Lung (tissue), 12 donors: Measurements from ENCODE around the gene FZR1. TPM values are rescaled to one million over a fixed set of nuclear protein-coding genes. Genes with fewer than 3 reads are reported as not detected.

ENCODE experiments used
- ATAC-seq: fragments of 200-7000 bp; cut with Tn5 transposase; one replicate; pipeline ENCODE4 v1.9.1; 2020; ENCODE audit warnings: moderate number of reproducible peaks; ENCODE audit not compliant: insufficient read depth, low FRiP score
- DNase-seq, 3 donors: peaks; one replicate each; pipeline ENCODE4 v3.0.0-alpha.2; 2013 to 2017
- H3K27ac ChIP-seq, 2 donors: one replicate each; pipeline ENCODE4 v1.5.1; 2013; ENCODE audit warnings: mild to moderate bottlenecking in 2 of 2, moderate library complexity in 2 of 2, control low read depth in 1 of 2, inconsistent platforms in 1 of 2, low read depth in 1 of 2, low read length in 1 of 2
- H3K27me3 ChIP-seq, 3 donors: one replicate each; pipeline ENCODE4 v1.5.1; 2013; ENCODE audit warnings: low read length in 2 of 3; ENCODE audit not compliant: control insufficient read depth in 3 of 3, insufficient read depth in 3 of 3
- H3K36me3 ChIP-seq, 4 donors: one replicate each; pipeline ENCODE4 v1.5.1; 2013; ENCODE audit warnings: low read length in 4 of 4, mild to moderate bottlenecking in 1 of 4, moderate library complexity in 1 of 4; ENCODE audit not compliant: control insufficient read depth in 4 of 4, insufficient read depth in 4 of 4
- H3K4me1 ChIP-seq, 5 donors: one replicate each; pipeline ENCODE4 v1.5.1; 2013; ENCODE audit warnings: low read length in 5 of 5, mild to moderate bottlenecking in 2 of 5, moderate library complexity in 1 of 5; ENCODE audit not compliant: control insufficient read depth in 5 of 5, insufficient read depth in 5 of 5
- H3K4me3 ChIP-seq: one replicate; pipeline ENCODE4 v1.5.1; 2013; ENCODE audit warnings: mild to moderate bottlenecking, control low read depth, moderate library complexity
- H3K9ac ChIP-seq, 2 donors: one replicate each; pipeline ENCODE4 v1.5.1; 2013; ENCODE audit warnings: low read length in 2 of 2, control low read depth in 1 of 2; ENCODE audit not compliant: insufficient read depth in 1 of 2
- H3K9me3 ChIP-seq, 4 donors: one replicate each; pipeline ENCODE4 v1.5.1; 2013; ENCODE audit warnings: low read length in 3 of 4, mild to moderate bottlenecking in 1 of 4, moderate library complexity in 1 of 4; ENCODE audit not compliant: control insufficient read depth in 4 of 4, insufficient read depth in 3 of 4
- WGBS, 2 donors: extraction: QIAGEN DNeasy Blood & Tissue Kit; methylation state at CpG; one replicate each; pipeline ENCODE4 v1.1.7; 2013; 5-methylcytosine and 5-hydroxymethylcytosine counted together
- polyA plus RNA-seq, 2 donors: library from polyadenylated mRNA; stranded (reverse); fragments of 200-250 nt; gene quantifications; one replicate each; pipeline ENCODE4 v1.2.1, GENCODE V29; 2013
- total RNA-seq, 2 donors: library from RNA; depleted of rRNA in 1 of 2; stranded (reverse); fragments of >200 nt in 1 of 2; gene quantifications; one replicate each; pipeline ENCODE4 v1.2.1, GENCODE V29; 2014 to 2021
- TF ChIP-seq, protein P1 (sequence below): IDR thresholded peaks from 2 replicates; pipeline ENCODE4 v1.5.1; 2012; ENCODE audit warnings: mild to moderate bottlenecking; ENCODE audit errors: control extremely low read depth, extremely low read depth
- donor health status: control.
- donor health status: control.
- donor health status: Bipolar disorder and iron deficiency.
- donor health status: healthy.
- donor health status: DM: yes; HTN: yes; CAD: no.

Gene FZR1
- total and polyA plus RNA-seq, 4 donors = 20.0 to 45.8 (median 28.3) TPM

DNA sequence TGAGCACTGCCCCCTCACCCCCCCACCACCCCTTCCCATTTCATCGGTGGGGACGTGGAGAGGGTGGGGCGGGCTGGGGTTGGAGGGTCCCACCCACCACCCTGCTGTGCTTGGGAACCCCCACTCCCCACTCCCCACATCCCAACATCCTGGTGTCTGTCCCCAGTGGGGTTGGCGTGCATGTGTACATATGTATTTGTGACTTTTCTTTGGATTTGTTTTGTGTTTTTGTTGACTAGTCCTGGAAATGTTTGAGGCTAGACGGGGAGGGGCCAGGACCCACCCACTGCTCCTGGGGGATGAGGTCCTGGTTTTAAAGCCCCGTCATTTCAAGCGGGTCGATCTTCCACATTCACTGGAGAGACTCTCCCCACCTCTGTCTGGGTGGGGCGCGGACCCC lies 29.9 kb downstream of the FZR1 start:
- DNase-seq (no peak), ATAC-seq (no peak)
- no peak overlapping the region for H3K27ac ChIP-seq
- H3K4me3 ChIP-seq = no peak overlapping the region
- no peaks in the 10 kb centered on the region for H3K27me3 ChIP-seq
- 90 to 91% methylated on average over 10 of the region's 10 CpGs for WGBS, 2 donors
- peaks cover 0 to 68% (median 19%) of the 10 kb centered on the region in 4 donors for H3K36me3 ChIP-seq
- no peaks in the 10 kb centered on the region for H3K9me3 ChIP-seq
- no peak overlapping the region for H3K9ac ChIP-seq
- TF ChIP-seq, protein P1, sequence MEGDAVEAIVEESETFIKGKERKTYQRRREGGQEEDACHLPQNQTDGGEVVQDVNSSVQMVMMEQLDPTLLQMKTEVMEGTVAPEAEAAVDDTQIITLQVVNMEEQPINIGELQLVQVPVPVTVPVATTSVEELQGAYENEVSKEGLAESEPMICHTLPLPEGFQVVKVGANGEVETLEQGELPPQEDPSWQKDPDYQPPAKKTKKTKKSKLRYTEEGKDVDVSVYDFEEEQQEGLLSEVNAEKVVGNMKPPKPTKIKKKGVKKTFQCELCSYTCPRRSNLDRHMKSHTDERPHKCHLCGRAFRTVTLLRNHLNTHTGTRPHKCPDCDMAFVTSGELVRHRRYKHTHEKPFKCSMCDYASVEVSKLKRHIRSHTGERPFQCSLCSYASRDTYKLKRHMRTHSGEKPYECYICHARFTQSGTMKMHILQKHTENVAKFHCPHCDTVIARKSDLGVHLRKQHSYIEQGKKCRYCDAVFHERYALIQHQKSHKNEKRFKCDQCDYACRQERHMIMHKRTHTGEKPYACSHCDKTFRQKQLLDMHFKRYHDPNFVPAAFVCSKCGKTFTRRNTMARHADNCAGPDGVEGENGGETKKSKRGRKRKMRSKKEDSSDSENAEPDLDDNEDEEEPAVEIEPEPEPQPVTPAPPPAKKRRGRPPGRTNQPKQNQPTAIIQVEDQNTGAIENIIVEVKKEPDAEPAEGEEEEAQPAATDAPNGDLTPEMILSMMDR = no peak
- peaks cover 0 to 11% (median 0%) of the 10 kb centered on the region in 5 donors for H3K4me1 ChIP-seq

DNA sequence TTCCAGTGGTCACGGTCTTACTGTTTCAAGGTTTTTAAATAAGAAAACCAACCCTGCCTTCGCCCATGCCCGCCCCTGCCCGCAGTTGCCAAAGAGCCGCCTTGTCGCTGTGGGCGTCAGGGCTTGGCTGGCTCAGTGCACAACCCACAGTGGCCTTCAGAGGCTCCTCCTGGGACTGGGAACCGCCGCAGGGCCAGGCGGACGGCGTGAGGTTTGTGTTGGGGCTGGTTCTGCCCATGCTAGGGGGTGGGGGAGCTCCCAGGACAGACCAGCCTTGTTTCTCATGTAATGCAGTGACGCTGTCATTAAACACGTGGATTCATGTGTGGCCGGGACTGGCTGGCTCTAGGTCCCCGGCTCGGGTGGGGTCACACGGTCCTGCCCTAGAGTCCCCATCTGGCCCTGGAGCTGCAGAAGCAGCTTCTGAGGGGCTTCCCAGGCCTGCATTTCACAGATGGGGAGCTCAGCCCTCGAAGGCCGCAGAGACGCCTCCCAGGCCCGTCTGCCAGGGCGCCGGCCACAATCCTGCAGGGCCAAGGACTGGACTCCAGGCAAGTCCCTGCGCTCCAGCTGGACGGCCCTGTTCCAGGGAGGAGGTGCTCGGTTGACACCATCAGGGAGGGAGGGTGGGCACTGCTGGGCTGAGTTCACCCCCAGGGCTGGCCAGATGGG lies 30.5 kb downstream of the FZR1 start:
- WGBS, 2 donors = 89 to 90% methylated on average over 27 of the region's 27 CpGs
- H3K27ac ChIP-seq = no peak overlapping the region
- no peak overlapping the region for H3K4me3 ChIP-seq
- H3K9me3 ChIP-seq = no peaks in the 10 kb centered on the region
- H3K36me3 ChIP-seq = peaks cover 0 to 62% (median 15%) of the 10 kb centered on the region in 4 donors
- ATAC-seq = no peak
- no peaks in the 10 kb centered on the region for H3K27me3 ChIP-seq
- TF ChIP-seq, protein P1 = no peak
- no peak for DNase-seq
- H3K4me1 ChIP-seq = peaks cover 0 to 11% (median 0%) of the 10 kb centered on the region in 5 donors
- H3K9ac ChIP-seq = no peak overlapping the region

DNA sequence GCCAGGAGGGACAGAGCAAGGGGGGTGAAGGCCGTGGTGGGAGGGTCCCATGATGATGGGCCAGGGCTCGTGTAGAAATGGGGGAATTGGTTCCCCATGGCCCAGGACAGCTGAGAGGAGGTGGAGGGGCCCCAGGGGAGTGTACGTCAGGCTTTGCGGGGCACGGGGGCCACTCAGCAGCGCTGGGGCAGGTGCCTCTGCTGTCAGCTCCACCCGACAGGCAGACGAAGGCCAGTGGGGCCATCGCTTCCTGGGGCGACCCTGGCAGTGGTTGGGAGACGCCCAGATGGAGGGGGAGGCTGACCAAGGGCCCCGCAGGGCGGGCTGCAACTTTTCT lies 31.0 kb downstream of the FZR1 start:
- ATAC-seq (no peak), DNase-seq (no peak)
- no peak overlapping the region for H3K4me3 ChIP-seq
- H3K9me3 ChIP-seq = no peaks in the 10 kb centered on the region
- TF ChIP-seq, protein P1 = no peak
- 65 to 78% methylated on average over 13 of the region's 13 CpGs for WGBS, 2 donors
- peaks cover 0 to 11% (median 0%) of the 10 kb centered on the region in 5 donors for H3K4me1 ChIP-seq
- H3K9ac ChIP-seq = no peak overlapping the region
- peaks cover 0 to 57% (median 13%) of the 10 kb centered on the region in 4 donors for H3K36me3 ChIP-seq
- H3K27ac ChIP-seq = no peak overlapping the region
- no peaks in the 10 kb centered on the region for H3K27me3 ChIP-seq
